A673 (cell line): ENCODE results near the gene DLGAP1. TPM values are rescaled to one million over a fixed set of nuclear protein-coding genes. Genes with fewer than 3 reads are reported as not detected.

Experiments
- BruUV-seq: library from RNA; stranded (reverse); fragments of 400-500 nt; replicated peaks from 2 replicates; lab custom pipeline; 2021; lab: Mats Ljungman, UMichigan
- CTCF ChIA-PET: fragments of 300-600 bp; sonication (Branson Sonifier 250); formaldehyde crosslinking; loops from one replicate; lab custom pipeline; 2022; ENCODE audit warnings: antibody characterized with exemption; lab: Charles Lee
- POLR2A ChIA-PET: fragments of 300-600 bp; sonication (Branson Sonifier 250); formaldehyde crosslinking; loops from one replicate; lab custom pipeline; 2022; ENCODE audit warnings: antibody characterized with exemption; ENCODE audit not compliant: low non-redundant PET; lab: Charles Lee
- DNase-seq: peaks from one replicate; pipeline ENCODE4 v3.0.0-alpha.2; 2015; ENCODE audit warnings: low spot score
- H3K27ac ChIP-seq: fragments of 200-600 bp; sonication (generic); 2 replicates; pipeline ENCODE4 v1.5.1; 2016; ENCODE audit warnings: mixed run types, low read depth, mild to moderate bottlenecking, mixed read lengths, antibody characterized with exemption, low read length; ENCODE audit not compliant: poor library complexity, severe bottlenecking
- H3K27me3 ChIP-seq: fragments of 200-600 bp; sonication (generic); replicated peaks from 2 replicates; pipeline ENCODE4 v1.6.1; 2017; ENCODE audit warnings: mixed run types, low read depth, mild to moderate bottlenecking, mixed read lengths, antibody characterized with exemption, low read length; ENCODE audit not compliant: insufficient read depth, poor library complexity
- H3K36me3 ChIP-seq: fragments of 200-600 bp; sonication (generic); 2 replicates; pipeline ENCODE4 v1.6.1; 2016; ENCODE audit warnings: mixed run types, mild to moderate bottlenecking, mixed read lengths, antibody characterized with exemption, low read length; ENCODE audit not compliant: insufficient read depth, poor library complexity, severe bottlenecking
- H3K4me1 ChIP-seq: fragments of 200-600 bp; sonication (generic); 2 replicates; pipeline ENCODE4 v1.6.1; 2017; ENCODE audit warnings: mixed run types, mild to moderate bottlenecking, mixed read lengths, antibody characterized with exemption, low read length; ENCODE audit not compliant: insufficient read depth, poor library complexity, severe bottlenecking
- H3K4me3 ChIP-seq: fragments of 200-600 bp; sonication (generic); 2 replicates; pipeline ENCODE4 v1.5.1; 2016; ENCODE audit warnings: low read depth, mixed run types, mild to moderate bottlenecking, mixed read lengths, low read length; ENCODE audit not compliant: poor library complexity, severe bottlenecking
- H3K9me3 ChIP-seq: fragments of 200-600 bp; sonication (generic); 2 replicates; pipeline ENCODE4 v1.6.1; 2016; ENCODE audit warnings: mixed run types, low read depth, mild to moderate bottlenecking, mixed read lengths, antibody characterized with exemption, low read length; ENCODE audit not compliant: poor library complexity, severe bottlenecking
- EZH2 ChIP-seq: fragments of 200-600 bp; sonication (generic); IDR thresholded peaks from 2 replicates; pipeline ENCODE4 v1.6.1; 2017; ENCODE audit warnings: borderline replicate concordance, low read depth, mild to moderate bottlenecking, mixed read lengths, antibody characterized with exemption, low read length; ENCODE audit not compliant: poor library complexity, severe bottlenecking
- intact Hi-C: fragments of 100-400 bp; cut with micrococcal nuclease; formaldehyde crosslinking; loops from one replicate; pipeline ENCODE4 v1.10.0; 2022; ENCODE audit not compliant: unreplicated experiment
- total RNA-seq: library from RNA; stranded (reverse); gene quantifications from 2 replicates; pipeline ENCODE4 v1.2.3, GENCODE V29; 2021
- TF ChIP-seq, protein P1 (sequence below): fragments of 300-800, 200-600 bp; sonication (generic); conservative IDR thresholded peaks from 2 replicates; pipeline ENCODE4 v1.5.1; 2017; ENCODE audit warnings: low read depth, mild to moderate bottlenecking, antibody characterized with exemption, low read length, moderate library complexity, mixed read lengths

Gene DLGAP1
- total RNA-seq, 1 experiment from 2014 or later, result 135 TPM

DNA sequence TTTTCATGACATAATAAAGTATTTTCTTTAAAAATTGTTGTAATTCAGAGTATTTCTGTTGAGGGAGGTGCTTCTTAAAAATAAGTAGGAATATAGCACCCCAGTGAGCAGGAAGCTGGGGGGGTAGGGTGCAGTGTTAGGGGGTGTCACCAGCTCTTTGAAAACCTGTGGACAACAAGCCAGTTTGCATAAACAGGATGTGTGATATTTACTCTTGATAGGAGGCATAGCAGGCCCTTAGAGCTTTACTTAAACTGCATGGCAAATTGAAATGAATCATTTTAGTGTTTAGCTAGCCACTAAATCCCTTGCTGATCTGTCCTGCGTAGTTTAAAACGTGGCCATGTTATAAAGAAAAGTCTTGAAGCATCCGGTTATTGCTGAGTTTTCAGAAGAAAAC lies 996.7 kb downstream of the DLGAP1 start:
- ChIA-PET CTCF (interaction anchor here (1.2 kb wide), 1 partner anchor 208 kb away, joined by 3 read pairs; no protein-coding TSS in a partner anchor), POLR2A (no interaction called here)
- no TSS peak for BruUV-seq
- peaks cover 67% of the 10 kb centered on the region for H3K36me3 ChIP-seq
- no peak overlapping the region for H3K4me3 ChIP-seq
- intact Hi-C loops, result loop anchor here (10.0 kb wide), 1 partner anchor 286 kb away; no protein-coding TSS in a partner anchor
- H3K9me3 ChIP-seq, result peaks cover 24% of the 10 kb centered on the region
- TF ChIP-seq EZH2, result no peak
- TF ChIP-seq, protein P1, sequence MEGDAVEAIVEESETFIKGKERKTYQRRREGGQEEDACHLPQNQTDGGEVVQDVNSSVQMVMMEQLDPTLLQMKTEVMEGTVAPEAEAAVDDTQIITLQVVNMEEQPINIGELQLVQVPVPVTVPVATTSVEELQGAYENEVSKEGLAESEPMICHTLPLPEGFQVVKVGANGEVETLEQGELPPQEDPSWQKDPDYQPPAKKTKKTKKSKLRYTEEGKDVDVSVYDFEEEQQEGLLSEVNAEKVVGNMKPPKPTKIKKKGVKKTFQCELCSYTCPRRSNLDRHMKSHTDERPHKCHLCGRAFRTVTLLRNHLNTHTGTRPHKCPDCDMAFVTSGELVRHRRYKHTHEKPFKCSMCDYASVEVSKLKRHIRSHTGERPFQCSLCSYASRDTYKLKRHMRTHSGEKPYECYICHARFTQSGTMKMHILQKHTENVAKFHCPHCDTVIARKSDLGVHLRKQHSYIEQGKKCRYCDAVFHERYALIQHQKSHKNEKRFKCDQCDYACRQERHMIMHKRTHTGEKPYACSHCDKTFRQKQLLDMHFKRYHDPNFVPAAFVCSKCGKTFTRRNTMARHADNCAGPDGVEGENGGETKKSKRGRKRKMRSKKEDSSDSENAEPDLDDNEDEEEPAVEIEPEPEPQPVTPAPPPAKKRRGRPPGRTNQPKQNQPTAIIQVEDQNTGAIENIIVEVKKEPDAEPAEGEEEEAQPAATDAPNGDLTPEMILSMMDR, result no peak
- DNase-seq, result peak; percentile 60
- H3K27me3 ChIP-seq, result no peaks in the 10 kb centered on the region
- H3K27ac ChIP-seq, result peak overlapping the region; percentile 39
- peaks cover 47% of the 10 kb centered on the region for H3K4me1 ChIP-seq

DNA sequence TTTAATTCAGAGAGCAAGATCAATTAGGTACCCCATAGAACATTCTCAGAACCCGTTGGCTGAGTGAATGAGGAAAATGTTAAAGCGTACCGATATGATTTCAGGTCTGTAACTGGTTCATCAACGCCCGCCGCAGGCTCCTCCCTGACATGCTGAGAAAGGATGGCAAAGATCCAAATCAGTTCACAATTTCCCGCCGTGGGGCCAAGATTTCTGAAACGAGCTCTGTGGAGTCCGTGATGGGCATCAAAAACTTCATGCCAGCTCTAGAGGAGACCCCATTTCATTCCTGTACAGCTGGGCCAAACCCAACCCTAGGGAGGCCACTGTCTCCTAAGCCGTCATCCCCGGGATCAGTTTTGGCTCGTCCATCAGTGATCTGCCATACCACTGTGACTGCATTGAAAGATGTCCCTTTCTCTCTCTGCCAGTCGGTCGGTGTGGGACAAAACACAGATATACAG lies 997.8 kb downstream of the DLGAP1 start:
- TF ChIP-seq, protein P1, result no peak
- no peak for TF ChIP-seq EZH2
- ChIA-PET CTCF (interaction anchor here (0.6 to 1.2 kb wide), 2 partner anchors 134 to 209 kb away, joined by 3 to 10 read pairs; no protein-coding TSS in a partner anchor), POLR2A (no interaction called here)
- BruUV-seq, result no TSS peak
- peaks cover 39% of the 10 kb centered on the region for H3K4me1 ChIP-seq
- peak overlapping the region; percentile 96 for H3K27ac ChIP-seq
- no peaks in the 10 kb centered on the region for H3K27me3 ChIP-seq
- peak overlapping the region; percentile 11 for H3K4me3 ChIP-seq
- H3K36me3 ChIP-seq, result peaks cover 65% of the 10 kb centered on the region
- peak; percentile 65 for DNase-seq
- intact Hi-C loops, result loop anchor here (2.0 to 10.0 kb wide), 2 partner anchors 174 to 288 kb away; no protein-coding TSS in a partner anchor
- peaks cover 24% of the 10 kb centered on the region for H3K9me3 ChIP-seq

DNA sequence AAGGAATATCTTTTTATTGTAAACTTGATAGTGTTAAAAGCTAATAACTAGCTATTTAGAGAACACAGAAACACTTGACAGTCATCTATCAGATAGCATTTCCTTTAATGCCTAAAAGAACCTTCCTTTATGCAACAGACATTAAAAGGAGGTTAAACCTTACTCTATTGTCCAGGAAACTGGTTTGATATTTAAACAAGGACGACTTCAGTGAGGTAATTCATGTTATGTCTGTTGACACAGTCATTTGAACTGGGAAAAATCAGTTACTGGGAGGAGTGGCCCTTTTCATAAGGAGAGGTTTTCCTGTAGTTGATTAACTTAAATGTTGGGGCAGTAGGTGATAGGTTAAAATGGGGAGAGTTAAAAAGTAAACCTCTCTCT lies 998.4 kb downstream of the DLGAP1 start:
- Histone ChIP-seq H3K36me3 (peaks cover 59% of the 10 kb centered on the region), H3K4me1 (peaks cover 38% of the 10 kb centered on the region)
- TSS peak; percentile 46 for BruUV-seq

More for the DNA sequence above, 998.4 kb downstream of the DLGAP1 start:
- ChIA-PET CTCF (no interaction called here), POLR2A (interaction anchor here (0.6 kb wide), 1 partner anchor 65 kb away, joined by 3 read pairs; no protein-coding TSS in a partner anchor)
- Histone ChIP-seq H3K9me3 (peaks cover 19% of the 10 kb centered on the region), H3K27ac (peak overlapping the region; percentile 96), H3K27me3 (no peaks in the 10 kb centered on the region), H3K4me3 (peak overlapping the region; percentile 11)
- DNase-seq, result no peak
- intact Hi-C loops, result loop anchor here (1.0 to 10.0 kb wide), 3 partner anchors 58 to 288 kb away; no protein-coding TSS in a partner anchor
- TF ChIP-seq, protein P1, result no peak
- no peak for TF ChIP-seq EZH2
